Osteoblast (primary cell): ENCODE data around the gene PCSK5. TPM values are rescaled to one million over a fixed set of nuclear protein-coding genes. Genes with fewer than 3 reads are reported as not detected.
A peak's percentile ranks its signal among the peaks of the same experiment; 100 is the strongest.
"Not testable (repeated sequence)": the region's sequence is repeated elsewhere in the genome, so short reads cannot be mapped to it uniquely, and the experiment has no call there.

Experiments
- DNase-seq: peaks from one replicate; pipeline ENCODE4 v3.0.0; 2011; ENCODE audit warnings: low spot score, mixed read lengths; ENCODE audit not compliant: insufficient read length; ENCODE audit errors: missing footprints
- H2AFZ ChIP-seq: 2 replicates; pipeline ENCODE4 v1.6.0; 2011; ENCODE audit warnings: mild to moderate bottlenecking, low read length
- H3K27ac ChIP-seq: 2 replicates; pipeline ENCODE4 v1.5.1; 2011; ENCODE audit warnings: mild to moderate bottlenecking, low read depth, low read length, moderate library complexity
- H3K27me3 ChIP-seq: 2 replicates; pipeline ENCODE4 v1.6.0; 2012; ENCODE audit warnings: mild to moderate bottlenecking, control low read depth, inconsistent platforms, low read length, moderate library complexity; ENCODE audit not compliant: insufficient read depth
- H3K36me3 ChIP-seq: 2 replicates; pipeline ENCODE4 v1.5.1; 2011; ENCODE audit warnings: mild to moderate bottlenecking, low read length, control low read depth, moderate library complexity; ENCODE audit not compliant: insufficient read depth
- H3K4me1 ChIP-seq: 2 replicates; pipeline ENCODE4 v1.5.1; 2011; ENCODE audit warnings: mild to moderate bottlenecking, low read length, control low read depth, moderate library complexity; ENCODE audit not compliant: insufficient read depth
- H3K4me2 ChIP-seq: 2 replicates; pipeline ENCODE4 v1.6.0; 2011; ENCODE audit warnings: mild to moderate bottlenecking, low read length; ENCODE audit not compliant: insufficient read depth
- H3K4me3 ChIP-seq: fragments of 200-600 bp; sonication (generic); 3 replicates; pipeline ENCODE4 v1.5.1; 2012; ENCODE audit warnings: mild to moderate bottlenecking, low read length, inconsistent platforms; ENCODE audit not compliant: insufficient read depth
- H3K79me2 ChIP-seq: 2 replicates; pipeline ENCODE4 v1.6.0; 2012; ENCODE audit warnings: mild to moderate bottlenecking, low read length, control low read depth, inconsistent platforms; ENCODE audit not compliant: insufficient read depth
- H3K9me3 ChIP-seq: 2 replicates; pipeline ENCODE4 v1.5.1; 2011; ENCODE audit warnings: low read depth, low read length, control low read depth
- H4K20me1 ChIP-seq: 2 replicates; pipeline ENCODE4 v1.6.0; 2012; ENCODE audit warnings: mild to moderate bottlenecking, low read length, control low read depth; ENCODE audit not compliant: insufficient read depth
- total RNA-seq: library from RNA; depleted of rRNA; stranded (reverse); fragments of >200 nt; gene quantifications from 2 replicates; pipeline ENCODE4 v1.2.3, GENCODE V29; 2012
- TF ChIP-seq, protein P1 (sequence below): IDR thresholded peaks from 2 replicates; pipeline ENCODE4 v1.5.1; 2011; ENCODE audit warnings: mild to moderate bottlenecking, low read depth, low read length, moderate library complexity; ENCODE audit errors: extremely low read depth

Gene PCSK5
- total RNA-seq, 1 donor, result 14.5 TPM

DNA sequence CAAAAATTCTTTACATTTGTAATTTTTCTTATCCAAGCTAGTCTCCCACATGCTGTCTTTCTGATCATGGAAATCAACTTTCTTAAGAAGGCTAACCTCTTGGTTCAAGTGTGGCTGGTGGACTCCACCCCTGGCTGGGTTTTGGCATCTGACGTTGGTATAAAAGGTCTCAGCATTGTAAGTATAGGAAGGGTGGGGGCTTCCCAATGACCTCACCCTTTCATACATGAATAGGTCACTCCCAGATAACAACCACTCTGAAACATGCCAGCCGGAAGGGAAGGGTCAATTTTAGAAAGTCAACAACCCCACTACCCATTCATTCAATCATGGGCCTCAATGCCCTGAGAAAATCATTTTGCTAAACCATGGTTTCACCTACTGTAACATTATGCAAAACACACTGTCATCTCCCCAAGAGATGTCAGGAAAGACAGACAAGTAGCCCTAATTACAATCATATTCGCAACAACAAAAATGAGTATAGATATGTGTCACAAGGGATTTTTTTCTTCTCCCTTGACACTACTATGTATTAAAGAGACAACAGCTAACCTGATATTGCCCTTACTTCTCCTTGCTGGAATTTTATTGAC lies 31.9 kb upstream of the PCSK5 start:
- DNase-seq, result no peak
- Histone ChIP-seq H3K9me3 (no peaks in the 10 kb centered on the region), H3K4me1 (no peaks in the 10 kb centered on the region), H3K27me3 (peaks cover 4% of the 10 kb centered on the region), H3K36me3 (no peaks in the 10 kb centered on the region), H3K4me2 (no peak overlapping the region), H4K20me1 (no peaks in the 10 kb centered on the region), H3K27ac (no peak overlapping the region), H3K4me3 (no peak overlapping the region), H3K79me2 (no peaks in the 10 kb centered on the region), H2AFZ (no peak overlapping the region)
- TF ChIP-seq, protein P1, sequence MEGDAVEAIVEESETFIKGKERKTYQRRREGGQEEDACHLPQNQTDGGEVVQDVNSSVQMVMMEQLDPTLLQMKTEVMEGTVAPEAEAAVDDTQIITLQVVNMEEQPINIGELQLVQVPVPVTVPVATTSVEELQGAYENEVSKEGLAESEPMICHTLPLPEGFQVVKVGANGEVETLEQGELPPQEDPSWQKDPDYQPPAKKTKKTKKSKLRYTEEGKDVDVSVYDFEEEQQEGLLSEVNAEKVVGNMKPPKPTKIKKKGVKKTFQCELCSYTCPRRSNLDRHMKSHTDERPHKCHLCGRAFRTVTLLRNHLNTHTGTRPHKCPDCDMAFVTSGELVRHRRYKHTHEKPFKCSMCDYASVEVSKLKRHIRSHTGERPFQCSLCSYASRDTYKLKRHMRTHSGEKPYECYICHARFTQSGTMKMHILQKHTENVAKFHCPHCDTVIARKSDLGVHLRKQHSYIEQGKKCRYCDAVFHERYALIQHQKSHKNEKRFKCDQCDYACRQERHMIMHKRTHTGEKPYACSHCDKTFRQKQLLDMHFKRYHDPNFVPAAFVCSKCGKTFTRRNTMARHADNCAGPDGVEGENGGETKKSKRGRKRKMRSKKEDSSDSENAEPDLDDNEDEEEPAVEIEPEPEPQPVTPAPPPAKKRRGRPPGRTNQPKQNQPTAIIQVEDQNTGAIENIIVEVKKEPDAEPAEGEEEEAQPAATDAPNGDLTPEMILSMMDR, result no peak

DNA sequence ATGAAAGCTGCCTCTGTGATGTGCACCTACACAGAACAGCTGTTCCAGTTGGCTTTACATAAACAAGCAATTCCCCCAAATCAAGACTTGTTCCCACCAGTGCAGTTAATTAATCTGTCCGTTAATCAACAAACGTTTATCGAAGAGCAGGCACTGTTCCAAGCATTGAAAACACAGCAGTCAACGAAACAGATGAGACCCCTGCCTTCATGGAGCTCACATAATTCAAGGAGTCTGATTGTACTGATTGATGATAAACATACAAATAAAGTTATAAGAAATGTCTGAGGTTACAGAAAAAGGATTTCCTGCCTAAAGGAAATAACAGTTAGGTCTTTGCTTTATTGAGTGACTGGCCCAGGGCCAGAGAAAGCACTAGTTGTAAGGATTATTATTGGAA lies 26.2 kb upstream of the PCSK5 start:
- Histone ChIP-seq H3K27me3 (peaks cover 4% of the 10 kb centered on the region), H3K4me2 (no peak overlapping the region)
- TF ChIP-seq, protein P1, result no peak

DNA sequence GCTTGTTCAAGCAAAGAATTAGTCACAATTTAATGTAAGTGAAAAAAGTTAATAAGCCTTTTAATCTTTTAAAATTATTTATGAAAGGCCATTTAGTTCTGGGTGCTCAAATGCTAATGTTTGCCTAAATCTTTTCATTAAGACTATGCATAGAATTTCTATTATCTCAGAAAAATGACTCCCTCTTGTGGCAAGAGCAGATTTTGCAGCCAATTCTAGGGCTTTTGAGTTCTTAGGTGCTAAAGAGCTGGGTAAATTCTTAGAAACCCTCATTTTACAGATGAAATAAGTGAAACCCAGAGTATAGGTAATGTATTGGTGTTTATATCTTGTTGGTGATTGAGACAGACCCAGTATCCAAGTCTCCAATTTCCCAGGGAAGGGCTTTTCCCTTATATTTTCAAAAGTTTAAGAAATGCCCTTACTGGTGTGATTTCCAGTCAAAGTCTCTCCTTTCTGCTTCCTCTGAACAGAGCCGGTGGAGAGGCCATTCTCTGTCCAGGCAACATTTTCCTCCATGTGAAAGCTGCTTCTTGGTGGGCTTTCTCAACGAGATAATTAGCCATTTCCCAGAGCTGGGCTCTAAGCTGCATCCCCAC lies 24.1 kb upstream of the PCSK5 start:
- no peak overlapping the region for H3K4me3 ChIP-seq
- peak; percentile 65 for DNase-seq
- no peaks in the 10 kb centered on the region for H4K20me1 ChIP-seq
- no peaks in the 10 kb centered on the region for H3K36me3 ChIP-seq
- H3K79me2 ChIP-seq, result no peaks in the 10 kb centered on the region
- no peaks in the 10 kb centered on the region for H3K4me1 ChIP-seq
- TF ChIP-seq, protein P1, result peak; percentile 74
- H3K9me3 ChIP-seq, result no peaks in the 10 kb centered on the region
- no peak overlapping the region for H3K27ac ChIP-seq
- H3K4me2 ChIP-seq, result no peak overlapping the region
- no peak overlapping the region for H2AFZ ChIP-seq
- no peaks in the 10 kb centered on the region for H3K27me3 ChIP-seq

More for the DNA sequence above, 26.2 kb upstream of the PCSK5 start:
- no peaks in the 10 kb centered on the region for H3K4me1 ChIP-seq
- H3K79me2 ChIP-seq, result no peaks in the 10 kb centered on the region
- DNase-seq, result no peak
- no peaks in the 10 kb centered on the region for H4K20me1 ChIP-seq
- no peak overlapping the region for H3K27ac ChIP-seq
- no peak overlapping the region for H2AFZ ChIP-seq
- H3K9me3 ChIP-seq, result no peaks in the 10 kb centered on the region
- no peaks in the 10 kb centered on the region for H3K36me3 ChIP-seq
- no peak overlapping the region for H3K4me3 ChIP-seq

DNA sequence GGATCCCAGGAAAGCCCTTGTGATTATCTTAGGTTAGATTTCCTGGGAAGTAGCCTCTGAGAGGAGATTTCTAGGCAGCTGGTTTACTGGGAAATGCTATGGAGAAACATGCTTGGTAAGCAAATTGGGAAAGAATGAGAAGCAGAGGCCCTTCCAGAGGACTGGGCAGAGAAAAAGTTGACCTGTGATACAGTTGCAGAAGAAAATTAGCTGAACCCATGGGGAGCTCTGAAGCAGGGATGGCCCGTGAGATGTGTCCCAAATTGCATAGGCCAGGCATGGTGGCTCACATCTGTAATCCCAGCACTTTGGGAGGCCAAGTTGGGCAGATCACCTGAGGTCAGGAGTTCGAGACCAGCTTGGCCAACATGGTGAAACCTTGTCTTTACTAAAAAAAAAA lies 21.9 kb upstream of the PCSK5 start:
- H3K36me3 ChIP-seq, H2AFZ ChIP-seq, DNase-seq, H3K4me3 ChIP-seq, H3K79me2 ChIP-seq, H3K4me2 ChIP-seq, H3K4me1 ChIP-seq, H3K9me3 ChIP-seq, H3K27me3 ChIP-seq, H4K20me1 ChIP-seq, H3K27ac ChIP-seq: not testable (repeated sequence)
